SK-N-SH (cell line): Measurements from ENCODE around the gene HECTD4. TPM values are rescaled to one million over a fixed set of nuclear protein-coding genes. Genes with fewer than 3 reads are reported as not detected.

Experiments
- CTCF ChIA-PET: fragments of 300-600, 350-600 bp; formaldehyde crosslinking; extraction: SDS; loops from one replicate; lab custom pipeline; 2021; lab: Yijun Ruan, JAX
- POLR2A ChIA-PET: fragments of 350-600 bp; sonication (Branson Sonifier 250); formaldehyde crosslinking; extraction: SDS; loops from one replicate; lab custom pipeline; 2020; ENCODE audit warnings: antibody characterized with exemption, inconsistent platforms; lab: Yijun Ruan, JAX
- DNase-seq: peaks from one replicate; pipeline ENCODE4 v3.0.0; 2012
- H2AFZ ChIP-seq: fragments of 200-600 bp; sonication (generic); 2 replicates; pipeline ENCODE4 v1.8.1; 2016; ENCODE audit warnings: antibody characterized with exemption, mild to moderate bottlenecking, low read depth
- H3F3A ChIP-seq: fragments of 200-600 bp; sonication (generic); replicated peaks from 2 replicates; pipeline ENCODE3; 2016; ENCODE audit warnings: antibody characterized with exemption, mild to moderate bottlenecking; ENCODE audit not compliant: insufficient read depth
- H3K27ac ChIP-seq, 2 experiments: fragments of 200-500 bp in 1 of 2; fragments of 200-600 bp in 1 of 2; sonication (Bioruptor generic) in 1 of 2; sonication (generic), shearing (Covaris generic) in 1 of 2; 2 replicates each; pipeline versions ENCODE4 v1.5.1 to v1.6.1; 2014 to 2016; ENCODE audit warnings: low read depth in 2 of 2, inconsistent platforms in 1 of 2, low read length in 1 of 2, mild to moderate bottlenecking in 1 of 2, mixed read lengths in 1 of 2
- H3K27me3 ChIP-seq: fragments of 200-600 bp; sonication (generic), shearing (Covaris generic); 2 replicates; pipeline ENCODE4 v1.6.1; 2016; ENCODE audit warnings: mixed run types; ENCODE audit not compliant: insufficient read depth
- H3K36me3 ChIP-seq, 2 experiments: fragments of 200-500 bp in 1 of 2; fragments of 200-600 bp in 1 of 2; sonication (Bioruptor generic) in 1 of 2; sonication (generic) in 1 of 2; replicated peaks in 1 of 2; 2 replicates each; pipeline versions ENCODE3 to v1.5.1; 2014 to 2016; ENCODE audit warnings: low read length in 1 of 2, mild to moderate bottlenecking in 1 of 2; ENCODE audit not compliant: insufficient read depth in 2 of 2, control insufficient read depth in 1 of 2
- H3K4me1 ChIP-seq, 2 experiments: fragments of 200-500 bp in 1 of 2; fragments of 200-600 bp in 1 of 2; sonication (Bioruptor generic) in 1 of 2; sonication (generic), shearing (Covaris generic) in 1 of 2; 2 replicates each; pipeline versions ENCODE4 v1.5.1 to v1.6.1; 2014 to 2016; ENCODE audit warnings: low read depth in 1 of 2, low read length in 1 of 2, mixed run types in 1 of 2; ENCODE audit not compliant: insufficient read depth in 2 of 2, control insufficient read depth in 1 of 2
- H3K4me2 ChIP-seq: fragments of 200-600 bp; sonication (generic), shearing (Covaris generic); 2 replicates; pipeline ENCODE4 v1.6.1; 2017; ENCODE audit warnings: mixed run types
- H3K4me3 ChIP-seq, 2 experiments: fragments of 200-500 bp in 1 of 2; fragments of 200-600 bp in 1 of 2; sonication (Bioruptor generic) in 1 of 2; sonication (generic), shearing (Covaris generic) in 1 of 2; 2 replicates each; pipeline versions ENCODE4 v1.5.1 to v1.8.1; 2014 to 2016; ENCODE audit warnings: low read depth in 2 of 2, inconsistent platforms in 1 of 2, low read length in 1 of 2, mild to moderate bottlenecking in 1 of 2, mixed read lengths in 1 of 2, moderate library complexity in 1 of 2
- H3K79me2 ChIP-seq: fragments of 200-600 bp; sonication (generic); 2 replicates; pipeline ENCODE4 v1.8.1; 2017; ENCODE audit warnings: mild to moderate bottlenecking; ENCODE audit not compliant: insufficient read depth
- H3K9ac ChIP-seq: fragments of 200-600 bp; sonication (generic); 2 replicates; pipeline ENCODE4 v1.6.1; 2017; ENCODE audit warnings: mixed run types
- H3K9me2 ChIP-seq: fragments of 200-600 bp; sonication (generic); 2 replicates; pipeline ENCODE4 v1.6.1; 2017; ENCODE audit warnings: mixed run types
- H3K9me3 ChIP-seq: fragments of 200-600 bp; sonication (generic); 2 replicates; pipeline ENCODE4 v1.6.1; 2017; ENCODE audit warnings: mixed run types, mild to moderate bottlenecking, moderate library complexity
- H4K20me1 ChIP-seq: fragments of 200-600 bp; sonication (generic); 2 replicates; pipeline ENCODE4 v1.6.1; 2017; ENCODE audit warnings: mild to moderate bottlenecking, mixed run types; ENCODE audit not compliant: insufficient read depth
- CTCF ChIP-seq: fragments of 200-600 bp; sonication (generic); IDR thresholded peaks from 2 replicates; pipeline ENCODE4 v1.6.1; 2017; ENCODE audit warnings: antibody characterized with exemption, mild to moderate bottlenecking, moderate library complexity
- EP300 ChIP-seq, 2 experiments: IDR thresholded peaks; 2 replicates each; pipeline versions ENCODE4 v1.4.0 to v1.6.1; 2012; ENCODE audit warnings: borderline replicate concordance in 1 of 2, low read depth in 1 of 2, low read length in 1 of 2
- FOXM1 ChIP-seq: IDR thresholded peaks from 2 replicates; pipeline ENCODE4 v1.4.0; 2012; ENCODE audit warnings: low read depth, mild to moderate bottlenecking
- GABPA ChIP-seq: IDR thresholded peaks from 2 replicates; pipeline ENCODE4 v1.4.0; 2012; ENCODE audit warnings: low read depth, mild to moderate bottlenecking
- IRF3 ChIP-seq: fragments of 150-350 bp; IDR thresholded peaks from 2 replicates; pipeline ENCODE4 v1.6.1; 2016; ENCODE audit warnings: mild to moderate bottlenecking, low read depth, low read length
- MXI1 ChIP-seq: IDR thresholded peaks from 2 replicates; pipeline ENCODE4 v1.6.1; 2012; ENCODE audit warnings: mild to moderate bottlenecking, low read depth, low read length, improper control_type of control experiment
- NFIC ChIP-seq: IDR thresholded peaks from 2 replicates; pipeline ENCODE4 v1.4.0; 2012; ENCODE audit warnings: borderline replicate concordance
- NRF1 ChIP-seq: IDR thresholded peaks from 2 replicates; pipeline ENCODE4 v1.6.1; 2012; ENCODE audit warnings: low read depth, mild to moderate bottlenecking, low read length
- PBX3 ChIP-seq: IDR thresholded peaks from 2 replicates; pipeline ENCODE4; 2012
- TAF1 ChIP-seq: IDR thresholded peaks from 2 replicates; pipeline ENCODE4 v1.6.1; 2012; ENCODE audit warnings: low read depth, mild to moderate bottlenecking, low read length, moderate library complexity, borderline replicate concordance
- USF1 ChIP-seq: IDR thresholded peaks from 2 replicates; pipeline ENCODE4 v1.4.0; 2012; ENCODE audit warnings: low read depth, borderline replicate concordance
- USF2 ChIP-seq: fragments of 150-350 bp; IDR thresholded peaks from 2 replicates; pipeline ENCODE4 v1.6.1; 2017; ENCODE audit warnings: antibody characterized with exemption, low read length, low read depth, borderline replicate concordance
- ZBTB33 ChIP-seq: IDR thresholded peaks from 2 replicates; pipeline ENCODE4 v1.4.0; 2012; ENCODE audit warnings: low read depth, borderline replicate concordance
- WGBS: methylation state at CpG from one replicate; pipeline ENCODE4 v1.1.6; 2017; ENCODE audit warnings: low lambda C conversion rate; 5-methylcytosine and 5-hydroxymethylcytosine counted together
- polyA plus RNA-seq, 3 experiments: library from polyadenylated mRNA; depleted of rRNA; stranded (reverse); fragments of >200 nt; gene quantifications; 2 replicates each; pipeline ENCODE4 v1.2.3, GENCODE V29; 2012

HECTD4 gene
- polyA plus RNA-seq, 1 of the 3 experiments (the other 2 are of a cell fraction): 14.6 TPM

- Histone ChIP-seq H3F3A (no peaks in the 10 kb centered on the region), H3K27ac (no peak overlapping the region), H4K20me1 (no peaks in the 10 kb centered on the region), H3K9me2 (no peaks in the 10 kb centered on the region), H3K4me3 (no peak overlapping the region), H3K4me2 (no peak overlapping the region), H3K79me2 (no peaks in the 10 kb centered on the region), H2AFZ (no peak overlapping the region), H3K27me3 (no peaks in the 10 kb centered on the region), H3K9ac (no peak overlapping the region), H3K9me3 (no peaks in the 10 kb centered on the region), H3K36me3 (peaks cover 3 to 36% of the 10 kb centered on the region in 2 experiments), H3K4me1 (no peaks in the 10 kb centered on the region)
- TF ChIP-seq CTCF: no peak
- TF ChIP-seq FOXM1: no peak
- CTCF ChIA-PET: no interaction called here
- POLR2A ChIA-PET: no interaction called here
- no peak for DNase-seq
- 90% methylated on average over 2 of the region's 12 CpGs for WGBS
These were observed 215.2 kb downstream of the HECTD4 start for GRCh38 chr12:112167031-112167461.

GRCh38 chr12:112166051-112167015, 215.9 kb downstream of the HECTD4 start:
- Histone ChIP-seq H3K79me2 (no peaks in the 10 kb centered on the region), H3K27ac (no peak overlapping the region), H3K4me3 (no peak overlapping the region), H3K9ac (no peak overlapping the region), H3K36me3 (peaks cover 3 to 40% of the 10 kb centered on the region in 2 experiments), H3K27me3 (no peaks in the 10 kb centered on the region), H3K4me2 (no peak overlapping the region), H3F3A (no peaks in the 10 kb centered on the region), H3K4me1 (no peaks in the 10 kb centered on the region), H4K20me1 (no peaks in the 10 kb centered on the region), H2AFZ (no peak overlapping the region), H3K9me2 (no peaks in the 10 kb centered on the region), H3K9me3 (no peaks in the 10 kb centered on the region)
- no peak for DNase-seq
- WGBS: 100% methylated on average over 8 of the region's 26 CpGs
- TF ChIP-seq MXI1: no peak
- no peak for TF ChIP-seq TAF1
- no peak for TF ChIP-seq ZBTB33
- no peak for TF ChIP-seq NRF1
- TF ChIP-seq GABPA: no peak
- TF ChIP-seq USF1: no peak
- TF ChIP-seq PBX3: no peak
- TF ChIP-seq USF2: no peak
- no peak for TF ChIP-seq IRF3
- TF ChIP-seq EP300 (IDR thresholded peaks at IDR 0.05; ENCODE audit: borderline replicate concordance in 1 of 2, low read depth in 1 of 2, low read length in 1 of 2): no peak
- TF ChIP-seq NFIC: no peak
- ChIA-PET CTCF (no interaction called here), POLR2A (no interaction called here)
